ENCODE data around the gene APBA1.

APBA1 gene

GRCh38 chr9:69627281-69627680 is 44.9 kb downstream of the APBA1 start:
- no peaks in the 10 kb centered on the region for H4K20me1 ChIP-seq (ENCODE audit: low read depth, low read length)
- H3K9ac ChIP-seq (ENCODE audit: low read length): no peak overlapping the region
- no peaks in the 10 kb centered on the region for H3K27me3 ChIP-seq (ENCODE audit: low read length)
- no peaks in the 10 kb centered on the region for H3F3A ChIP-seq (ENCODE audit: insufficient read depth)
- H3K9me2 ChIP-seq (replicated peaks; ENCODE audit: insufficient read depth, low read length): no peaks in the 10 kb centered on the region
- no peak overlapping the region for H2AFZ ChIP-seq (ENCODE audit: low read depth, low read length, severe bottlenecking)
- H3K4me2 ChIP-seq (ENCODE audit: low read depth, low read length, poor library complexity, severe bottlenecking): no peak overlapping the region
- no peaks in the 10 kb centered on the region for H3K79me2 ChIP-seq (ENCODE audit: insufficient read depth, low read length)
- H3K27ac ChIP-seq (ENCODE audit: low read depth, low read length): no peak overlapping the region
- no peaks in the 10 kb centered on the region for H3K36me3 ChIP-seq (ENCODE audit: low read length)
- no peak overlapping the region for H3K4me3 ChIP-seq (ENCODE audit: insufficient read depth, low read length, poor library complexity, severe bottlenecking)
- TF ChIP-seq, protein P1, sequence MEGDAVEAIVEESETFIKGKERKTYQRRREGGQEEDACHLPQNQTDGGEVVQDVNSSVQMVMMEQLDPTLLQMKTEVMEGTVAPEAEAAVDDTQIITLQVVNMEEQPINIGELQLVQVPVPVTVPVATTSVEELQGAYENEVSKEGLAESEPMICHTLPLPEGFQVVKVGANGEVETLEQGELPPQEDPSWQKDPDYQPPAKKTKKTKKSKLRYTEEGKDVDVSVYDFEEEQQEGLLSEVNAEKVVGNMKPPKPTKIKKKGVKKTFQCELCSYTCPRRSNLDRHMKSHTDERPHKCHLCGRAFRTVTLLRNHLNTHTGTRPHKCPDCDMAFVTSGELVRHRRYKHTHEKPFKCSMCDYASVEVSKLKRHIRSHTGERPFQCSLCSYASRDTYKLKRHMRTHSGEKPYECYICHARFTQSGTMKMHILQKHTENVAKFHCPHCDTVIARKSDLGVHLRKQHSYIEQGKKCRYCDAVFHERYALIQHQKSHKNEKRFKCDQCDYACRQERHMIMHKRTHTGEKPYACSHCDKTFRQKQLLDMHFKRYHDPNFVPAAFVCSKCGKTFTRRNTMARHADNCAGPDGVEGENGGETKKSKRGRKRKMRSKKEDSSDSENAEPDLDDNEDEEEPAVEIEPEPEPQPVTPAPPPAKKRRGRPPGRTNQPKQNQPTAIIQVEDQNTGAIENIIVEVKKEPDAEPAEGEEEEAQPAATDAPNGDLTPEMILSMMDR (IDR thresholded peaks at IDR 0.05; ENCODE audit: insufficient read depth, low read length, poor library complexity, severe bottlenecking): no peak
- no peak for TF ChIP-seq EZH2phosphoT487 (conservative IDR thresholded peaks at IDR 0.05; ENCODE audit: low read length)
- H3K9me3 ChIP-seq (ENCODE audit: insufficient read depth, low read length): no peaks in the 10 kb centered on the region

DNA sequence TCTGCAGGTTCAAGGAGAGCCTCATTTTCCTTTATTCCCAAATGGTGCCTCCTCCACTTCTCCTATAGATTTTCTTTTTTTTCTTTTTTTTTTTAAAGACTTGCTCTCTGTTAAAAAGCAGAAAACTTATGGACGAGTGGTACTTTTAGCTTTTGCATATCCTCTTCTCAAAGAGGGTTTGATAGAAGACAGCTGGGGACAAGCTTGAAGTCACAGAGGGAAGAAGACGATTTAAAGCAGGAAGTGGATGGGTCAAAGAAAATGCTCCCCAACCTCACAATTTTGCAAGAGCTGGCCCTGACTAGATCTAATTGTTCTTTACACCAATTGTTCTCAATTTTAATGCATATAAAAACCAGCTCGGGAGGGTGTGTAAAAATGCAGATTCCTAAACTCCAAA is 48.9 kb downstream of the APBA1 start:
- H4K20me1 ChIP-seq (ENCODE audit: low read depth, low read length): no peaks in the 10 kb centered on the region
- H3K9me2 ChIP-seq (replicated peaks; ENCODE audit: insufficient read depth, low read length): no peaks in the 10 kb centered on the region
- H3F3A ChIP-seq (ENCODE audit: insufficient read depth): no peaks in the 10 kb centered on the region
- no peaks in the 10 kb centered on the region for H3K79me2 ChIP-seq (ENCODE audit: insufficient read depth, low read length)
- H3K9ac ChIP-seq (ENCODE audit: low read length): no peak overlapping the region
- H2AFZ ChIP-seq (ENCODE audit: low read depth, low read length, severe bottlenecking): no peak overlapping the region
- no peaks in the 10 kb centered on the region for H3K9me3 ChIP-seq (ENCODE audit: insufficient read depth, low read length)
- no peak overlapping the region for H3K27ac ChIP-seq (ENCODE audit: low read depth, low read length)
- no peaks in the 10 kb centered on the region for H3K27me3 ChIP-seq (ENCODE audit: low read length)
- H3K36me3 ChIP-seq (ENCODE audit: low read length): no peaks in the 10 kb centered on the region
- TF ChIP-seq, protein P1 (IDR thresholded peaks at IDR 0.05; ENCODE audit: insufficient read depth, low read length, poor library complexity, severe bottlenecking): no peak
- no peak for TF ChIP-seq EZH2phosphoT487 (conservative IDR thresholded peaks at IDR 0.05; ENCODE audit: low read length)
- H3K4me2 ChIP-seq (ENCODE audit: low read depth, low read length, poor library complexity, severe bottlenecking): no peak overlapping the region
- no peak overlapping the region for H3K4me3 ChIP-seq (ENCODE audit: insufficient read depth, low read length, poor library complexity, severe bottlenecking)

DNA sequence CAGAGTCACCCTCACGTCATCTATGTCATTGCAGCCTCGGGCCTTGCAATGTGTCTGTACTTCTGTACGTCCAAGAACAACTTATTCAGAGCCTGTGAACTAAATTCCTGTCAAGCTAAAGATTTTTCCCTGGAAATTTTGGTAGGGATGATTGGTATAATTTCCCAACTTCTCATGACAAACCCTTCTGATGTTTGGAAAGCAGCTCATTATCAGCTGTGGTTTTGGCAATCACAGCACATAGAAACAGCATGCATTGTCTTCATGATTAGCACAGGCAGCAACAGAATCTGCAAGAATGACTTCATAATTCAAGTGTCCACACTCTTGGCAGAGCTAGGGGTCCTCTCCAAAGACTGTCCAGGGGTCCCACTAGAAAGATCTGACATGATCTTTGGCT is 49.5 kb downstream of the APBA1 start:
- H2AFZ ChIP-seq (ENCODE audit: low read depth, low read length, severe bottlenecking): no peak overlapping the region
- no peaks in the 10 kb centered on the region for H3K79me2 ChIP-seq (ENCODE audit: insufficient read depth, low read length)
- TF ChIP-seq, protein P1 (IDR thresholded peaks at IDR 0.05; ENCODE audit: insufficient read depth, low read length, poor library complexity, severe bottlenecking): no peak
- TF ChIP-seq EZH2phosphoT487 (conservative IDR thresholded peaks at IDR 0.05; ENCODE audit: low read length): no peak
- no peaks in the 10 kb centered on the region for H3F3A ChIP-seq (ENCODE audit: insufficient read depth)
- no peak overlapping the region for H3K4me2 ChIP-seq (ENCODE audit: low read depth, low read length, poor library complexity, severe bottlenecking)
- no peak overlapping the region for H3K4me3 ChIP-seq (ENCODE audit: insufficient read depth, low read length, poor library complexity, severe bottlenecking)
- H3K9me2 ChIP-seq (replicated peaks; ENCODE audit: insufficient read depth, low read length): no peaks in the 10 kb centered on the region
- H3K27me3 ChIP-seq (ENCODE audit: low read length): no peaks in the 10 kb centered on the region
- no peak overlapping the region for H3K9ac ChIP-seq (ENCODE audit: low read length)
- no peaks in the 10 kb centered on the region for H3K9me3 ChIP-seq (ENCODE audit: insufficient read depth, low read length)
- H3K27ac ChIP-seq (ENCODE audit: low read depth, low read length): no peak overlapping the region
- no peaks in the 10 kb centered on the region for H4K20me1 ChIP-seq (ENCODE audit: low read depth, low read length)
- no peaks in the 10 kb centered on the region for H3K36me3 ChIP-seq (ENCODE audit: low read length)

Data from SU-DHL-6 (cell line).